B cell (primary cell): ENCODE results near the gene ZNF586. TPM values are rescaled to one million over a fixed set of nuclear protein-coding genes. Genes with fewer than 3 reads are reported as not detected.

Experiments
- ATAC-seq: fragments of 200-7000 bp; cut with Tn5 transposase; one replicate; pipeline ENCODE4 v1.10.0; 2021; ENCODE audit warnings: low read depth, mild to moderate bottlenecking, moderate number of reproducible peaks, moderate library complexity
- CTCF ChIA-PET: fragments of 350-600 bp; sonication (Branson Sonifier 250); formaldehyde crosslinking; loops from one replicate; lab custom pipeline; 2021; ENCODE audit warnings: antibody characterized with exemption, inconsistent platforms; lab: Charles Lee
- POLR2A ChIA-PET: fragments of 350-600 bp; sonication (Branson Sonifier 250); formaldehyde crosslinking; loops from one replicate; lab custom pipeline; 2021; ENCODE audit warnings: antibody characterized with exemption; lab: Charles Lee
- DNase-seq: peaks from one replicate; pipeline ENCODE4 v3.0.0; 2013
- H2AFZ ChIP-seq: 2 replicates; pipeline ENCODE4 v1.6.1; 2012; ENCODE audit warnings: mild to moderate bottlenecking, low read depth, low read length; ENCODE audit not compliant: insufficient read depth, poor library complexity, severe bottlenecking
- H3K27ac ChIP-seq, 2 donors: 1 replicate in 1 of 2; 2 replicates in 1 of 2; pipeline ENCODE4 v1.5.1; 2012 to 2013; ENCODE audit warnings: low read length in 2 of 2, mild to moderate bottlenecking in 2 of 2, moderate library complexity in 1 of 2
- H3K27me3 ChIP-seq, 4 experiments: fragments of 200-600 bp in 1 of 4; sonication (generic) in 1 of 4; replicated peaks in 1 of 4; 1 replicate in 2 of 4; 2 replicates in 2 of 4; pipeline versions ENCODE4 v1.6.1 to v1.7.0; 2013 to 2016; ENCODE audit warnings: low read length in 3 of 4, mild to moderate bottlenecking in 2 of 4, mixed read lengths in 1 of 4, moderate library complexity in 1 of 4; ENCODE audit not compliant: insufficient read depth in 4 of 4, control insufficient read depth in 3 of 4; ENCODE audit errors: control extremely low read depth in 1 of 4
- H3K36me3 ChIP-seq, 2 experiments: replicated peaks in 1 of 2; 1 replicate in 1 of 2; 2 replicates in 1 of 2; pipeline versions ENCODE4 v1.6.1 to v1.7.1; 2013; ENCODE audit warnings: low read length in 1 of 2; ENCODE audit not compliant: insufficient read depth in 2 of 2, control insufficient read depth in 1 of 2; ENCODE audit errors: control extremely low read depth in 1 of 2, extremely low read depth in 1 of 2
- H3K4me1 ChIP-seq, 2 donors: fragments of 200-600 bp in 1 of 2; sonication (generic) in 1 of 2; 1 replicate in 1 of 2; 2 replicates in 1 of 2; pipeline versions ENCODE4 v1.5.1 to v1.6.1; 2013 to 2017; ENCODE audit warnings: low read length in 2 of 2; ENCODE audit not compliant: control insufficient read depth in 2 of 2, insufficient read depth in 2 of 2
- H3K4me2 ChIP-seq: replicated peaks from 2 replicates; pipeline ENCODE3; 2012; ENCODE audit warnings: mild to moderate bottlenecking, low read depth, low read length; ENCODE audit not compliant: poor library complexity, severe bottlenecking
- H3K4me3 ChIP-seq, 5 experiments: fragments of 200-600 bp in 1 of 5; sonication (generic) in 1 of 5; 1 replicate in 3 of 5; 2 replicates in 2 of 5; pipeline versions ENCODE4 v1.5.1 to v1.7.0; 2011 to 2016; ENCODE audit warnings: low read length in 4 of 5, mild to moderate bottlenecking in 4 of 5, low read depth in 2 of 5, control low read depth in 1 of 5, moderate library complexity in 1 of 5; ENCODE audit not compliant: insufficient read depth in 1 of 5; ENCODE audit errors: control extremely low read depth in 1 of 5, extremely low read depth in 1 of 5
- H3K79me2 ChIP-seq: fragments of 200-600 bp; sonication (generic); one replicate; pipeline ENCODE4 v1.6.0; 2016; ENCODE audit warnings: low read length; ENCODE audit not compliant: control insufficient read depth, insufficient read depth
- H3K9ac ChIP-seq: fragments of 200-600 bp; sonication (generic); 2 replicates; pipeline ENCODE4 v1.6.1; 2017; ENCODE audit warnings: mild to moderate bottlenecking, low read length, moderate library complexity
- H3K9me3 ChIP-seq, 3 donors: one replicate each; pipeline versions ENCODE4 v1.6.1 to v1.7.1; 2013; ENCODE audit warnings: low read length in 2 of 3; ENCODE audit not compliant: control insufficient read depth in 2 of 3, insufficient read depth in 1 of 3; ENCODE audit errors: control extremely low read depth in 1 of 3
- H4K20me1 ChIP-seq: 2 replicates; pipeline ENCODE4 v1.6.0; 2012; ENCODE audit warnings: mild to moderate bottlenecking, low read length; ENCODE audit not compliant: insufficient read depth, control insufficient read depth, poor library complexity, severe bottlenecking
- H3K27ac Mint-ChIP-seq: one replicate; pipeline ENCODE4 v1.8.0; 2021; ENCODE audit warnings: mixed read lengths
- H3K27me3 Mint-ChIP-seq: one replicate; pipeline ENCODE4 v1.8.0; 2021; ENCODE audit warnings: mixed read lengths
- H3K4me1 Mint-ChIP-seq: one replicate; pipeline ENCODE4 v1.8.0; 2021; ENCODE audit warnings: mixed read lengths
- H3K4me3 Mint-ChIP-seq: one replicate; pipeline ENCODE4 v1.8.0; 2021; ENCODE audit warnings: mixed read lengths
- H3K9me3 Mint-ChIP-seq: one replicate; pipeline ENCODE4 v1.8.0; 2022; ENCODE audit warnings: mixed read lengths; ENCODE audit not compliant: insufficient read depth
- CTCF ChIP-seq: fragments of 200-600 bp; IDR thresholded peaks from one replicate; pipeline ENCODE4 v1.8.0; 2022; ENCODE audit warnings: antibody characterized with exemption, mild to moderate bottlenecking
- EZH2 ChIP-seq: IDR thresholded peaks from 2 replicates; pipeline ENCODE4 v1.6.1; 2012; ENCODE audit warnings: borderline replicate concordance, low read depth, mild to moderate bottlenecking, moderate library complexity, low read length; ENCODE audit not compliant: insufficient read depth, poor library complexity, severe bottlenecking
- WGBS: methylation state at CpG from one replicate; pipeline ENCODE4 v1.1.5; 2013; ENCODE audit warnings: missing lambda C conversion rate; ENCODE audit not compliant: insufficient coverage; 5-methylcytosine and 5-hydroxymethylcytosine counted together
- intact Hi-C: fragments of 100-400 bp; cut with micrococcal nuclease; formaldehyde crosslinking; loops from one replicate; pipeline ENCODE4 v1.10.0; 2022
- polyA plus RNA-seq: library from polyadenylated mRNA; depleted of rRNA; stranded (reverse); fragments of >200 nt; gene quantifications from 2 replicates; pipeline ENCODE4 v1.2.3, GENCODE V29; 2012
- total RNA-seq, 2 donors: library from RNA; stranded (reverse); fragments of 120-200 nt in 1 of 2; gene quantifications; 1 replicate in 1 of 2; 2 replicates in 1 of 2; pipeline versions ENCODE4 v1.2.3 to v1.2.4, GENCODE V29; 2013 to 2022

ZNF586 gene
- total and polyA plus RNA-seq, 2 donors (not counting 1 experiment from before 2014, with no cell fraction given): 18.0 to 48.0 TPM

- peaks cover 35% of the 10 kb centered on the region for H3K4me1 Mint-ChIP-seq
- 100% methylated on average over 2 of the region's 6 CpGs for WGBS
- TF ChIP-seq CTCF: no peak
- TF ChIP-seq EZH2: no peak
- DNase-seq (no peak), ATAC-seq (no peak)
- H4K20me1 ChIP-seq: peaks cover 11% of the 10 kb centered on the region
- H3K9me3 Mint-ChIP-seq: no peaks in the 10 kb centered on the region
- H3K27ac ChIP-seq: no peak overlapping the region
- peaks cover 0 to 7% of the 10 kb centered on the region in 2 experiments for H3K36me3 ChIP-seq
- no peak overlapping the region for H3K4me2 ChIP-seq
- H2AFZ ChIP-seq: no peak overlapping the region
- no peak overlapping the region for H3K27ac Mint-ChIP-seq
- H3K27me3 Mint-ChIP-seq: no peaks in the 10 kb centered on the region
- peaks cover 0 to 9% (median 0%) of the 10 kb centered on the region in 3 donors for H3K9me3 ChIP-seq
- no peaks in the 10 kb centered on the region for H3K27me3 ChIP-seq
- H3K79me2 ChIP-seq: peaks cover 60% of the 10 kb centered on the region
- intact Hi-C loops: no loop called here
- H3K4me1 ChIP-seq: peaks cover 4% of the 10 kb centered on the region in 2 donors
- no peak overlapping the region for H3K4me3 Mint-ChIP-seq
- no peak overlapping the region for H3K9ac ChIP-seq
- ChIA-PET POLR2A (no interaction called here), CTCF (no interaction called here)
- no peak overlapping the region for H3K4me3 ChIP-seq
Measured at GRCh38 chr19:57825511-57825910, 56.0 kb downstream of the ZNF586 start.

GRCh38 chr19:57829316-57829715 is 59.8 kb downstream of the ZNF586 start:
- CTCF ChIA-PET: no interaction called here
- H3K9me3 ChIP-seq: peaks cover 0 to 9% (median 0%) of the 10 kb centered on the region in 3 donors
- no peak overlapping the region for H3K9ac ChIP-seq
- H3K4me1 Mint-ChIP-seq: peaks cover 11% of the 10 kb centered on the region
- H3K27me3 ChIP-seq: no peaks in the 10 kb centered on the region
- H3K4me3 ChIP-seq: no peak overlapping the region
- H3K79me2 ChIP-seq: peaks cover 68% of the 10 kb centered on the region
- POLR2A ChIA-PET: no interaction called here
- intact Hi-C loops: no loop called here
- no peak overlapping the region for H3K4me3 Mint-ChIP-seq
- TF ChIP-seq CTCF (no peak), EZH2 (no peak)
- no peak for DNase-seq
- ATAC-seq: no peak
- no peaks in the 10 kb centered on the region for H3K27me3 Mint-ChIP-seq
- no peak overlapping the region for H3K4me2 ChIP-seq
- H4K20me1 ChIP-seq: peaks cover 22% of the 10 kb centered on the region
- H3K27ac Mint-ChIP-seq: no peak overlapping the region
- no peaks in the 10 kb centered on the region for H3K9me3 Mint-ChIP-seq
- no peak overlapping the region for H2AFZ ChIP-seq
- no peaks in the 10 kb centered on the region for H3K4me1 ChIP-seq
- H3K36me3 ChIP-seq: peaks cover 0 to 11% of the 10 kb centered on the region in 2 experiments
- no peak overlapping the region for H3K27ac ChIP-seq
- 100% methylated on average over 2 of the region's 5 CpGs for WGBS
